AG08395 (cell line): Measurements from ENCODE around the gene UBN1.
A peak's percentile ranks its signal among the peaks of the same experiment; 100 is the strongest.

Source experiments
- DNase-seq: peaks from one replicate; pipeline ENCODE4 v3.0.0; 2012; ENCODE audit warnings: mixed read lengths, low spot score

The UBN1 gene

DNA sequence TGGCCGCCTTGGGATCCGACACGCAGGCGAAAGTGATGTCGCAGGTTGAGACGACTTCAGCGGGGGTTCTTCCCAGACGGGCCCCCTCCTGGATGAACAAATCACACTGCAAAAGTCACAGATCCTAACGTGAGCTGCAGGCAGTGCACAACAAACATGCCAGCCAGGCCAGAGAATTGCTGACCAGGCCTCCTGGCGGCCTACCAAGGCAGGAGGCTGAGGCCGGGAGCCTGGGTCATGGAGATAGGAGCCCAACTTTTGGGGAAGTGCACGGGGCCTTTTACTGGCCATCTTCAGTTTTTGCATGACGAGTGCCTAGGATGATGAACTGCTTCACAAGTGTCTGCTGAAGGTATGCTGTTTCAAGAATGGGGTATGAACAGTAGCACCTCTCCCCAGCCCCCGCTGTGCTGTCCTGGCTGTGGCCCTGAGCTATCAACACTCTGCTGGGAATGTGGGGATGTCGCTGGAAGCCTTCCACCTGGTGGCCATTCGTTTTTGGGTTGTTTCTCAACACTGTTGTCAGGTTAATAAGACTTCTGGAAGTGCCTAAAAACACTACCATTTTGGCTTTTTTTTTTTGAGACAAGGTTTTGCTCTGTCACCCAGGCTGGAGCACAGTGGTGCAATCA, 32.6 kb upstream of the UBN1 start:
- DNase-seq, result no peak

- no peak for DNase-seq
Observed at GRCh38 chr16:4820652-4821051, 26.6 kb upstream of the UBN1 start.

DNA sequence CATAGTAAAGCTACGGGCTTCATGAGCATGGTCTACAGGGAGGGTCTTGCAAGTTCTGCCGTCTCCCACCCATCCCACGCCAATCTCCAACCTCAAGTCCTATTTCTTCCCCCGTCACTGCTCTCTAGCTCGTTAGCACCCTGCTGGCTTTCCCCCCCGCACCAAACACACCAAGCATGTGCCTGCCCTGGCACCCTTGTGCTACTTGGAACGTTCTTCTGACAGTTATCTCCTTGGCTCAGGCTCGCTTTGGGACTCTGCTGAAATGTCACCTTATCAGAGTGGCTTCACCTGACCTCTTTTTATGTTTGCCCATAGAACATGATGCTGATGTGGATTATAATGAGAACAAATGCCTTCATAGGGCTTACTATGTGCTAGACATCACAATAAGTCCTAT, 22.1 kb upstream of the UBN1 start:
- no peak for DNase-seq

- DNase-seq, result no peak
Observed at GRCh38 chr16:4826526-4826925, 20.8 kb upstream of the UBN1 start.

GRCh38 chr16:4826980-4827379, 20.3 kb upstream of the UBN1 start:
- DNase-seq, result no peak

DNA sequence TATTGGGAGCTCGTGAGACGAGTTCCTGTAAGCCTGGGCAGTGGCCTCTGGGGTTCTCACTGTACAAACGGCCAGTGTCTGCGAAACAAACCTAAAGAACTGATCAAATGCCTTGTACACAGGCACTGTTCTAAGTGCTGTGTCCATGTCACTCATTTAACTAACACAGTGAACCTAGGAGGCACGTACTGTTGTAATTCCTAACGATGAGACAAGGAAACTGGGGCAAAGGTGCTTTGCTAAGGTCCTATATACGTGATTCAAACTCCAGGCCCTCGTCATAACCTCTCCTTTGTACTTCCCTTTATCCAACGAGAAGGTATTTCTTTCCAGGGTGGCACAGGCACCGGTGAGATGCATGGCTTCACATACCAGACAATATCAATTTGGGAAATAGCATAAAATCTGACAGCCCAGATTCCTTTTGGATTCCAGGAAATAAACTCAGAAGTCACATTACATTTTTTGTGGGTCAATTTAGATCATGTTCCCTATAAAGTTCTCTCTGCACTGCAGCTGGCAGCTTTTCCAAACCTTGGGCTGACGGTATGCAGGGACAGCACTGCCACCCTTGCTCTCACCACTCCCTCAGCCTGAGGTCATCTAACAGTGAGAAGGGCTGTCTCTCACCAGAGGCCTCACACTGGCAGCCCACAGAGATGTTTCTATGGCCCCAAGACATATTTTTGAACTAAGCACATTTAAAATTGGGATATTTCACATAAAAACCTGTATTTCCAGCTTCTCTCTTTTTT, 18.5 kb upstream of the UBN1 start:
- DNase-seq, result no peak

DNA sequence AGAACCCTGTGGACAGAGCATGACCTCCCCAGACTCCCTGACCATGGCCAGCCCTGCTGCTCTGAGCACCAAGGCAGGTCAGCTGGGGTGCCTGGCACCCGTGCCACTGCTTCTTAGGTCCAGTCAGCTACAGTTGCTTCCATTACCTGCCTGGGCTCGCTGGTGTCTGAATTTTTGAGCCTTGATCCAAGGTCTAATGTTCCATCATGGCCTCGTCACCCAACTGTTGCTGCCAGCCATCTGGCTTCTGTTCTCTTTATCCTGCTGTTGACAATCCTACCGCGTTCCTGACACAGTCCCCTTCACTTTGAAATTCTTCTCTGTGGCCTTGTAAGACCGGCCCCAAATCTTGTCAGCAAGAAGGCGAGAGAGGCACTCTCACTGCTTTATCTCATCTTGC, 16.9 kb upstream of the UBN1 start:
- DNase-seq, result no peak

- no peak for DNase-seq
Observed at GRCh38 chr16:4831616-4832015, 15.7 kb upstream of the UBN1 start.

- DNase-seq, result no peak
Observed at GRCh38 chr16:4832698-4833343, 14.5 kb upstream of the UBN1 start.

GRCh38 chr16:4833584-4833983, 13.7 kb upstream of the UBN1 start:
- DNase-seq, result no peak

- no peak for DNase-seq
Observed at GRCh38 chr16:4836727-4837126, 10.6 kb upstream of the UBN1 start.

- no peak for DNase-seq
Observed at GRCh38 chr16:4837733-4838501, 9.4 kb upstream of the UBN1 start.

DNA sequence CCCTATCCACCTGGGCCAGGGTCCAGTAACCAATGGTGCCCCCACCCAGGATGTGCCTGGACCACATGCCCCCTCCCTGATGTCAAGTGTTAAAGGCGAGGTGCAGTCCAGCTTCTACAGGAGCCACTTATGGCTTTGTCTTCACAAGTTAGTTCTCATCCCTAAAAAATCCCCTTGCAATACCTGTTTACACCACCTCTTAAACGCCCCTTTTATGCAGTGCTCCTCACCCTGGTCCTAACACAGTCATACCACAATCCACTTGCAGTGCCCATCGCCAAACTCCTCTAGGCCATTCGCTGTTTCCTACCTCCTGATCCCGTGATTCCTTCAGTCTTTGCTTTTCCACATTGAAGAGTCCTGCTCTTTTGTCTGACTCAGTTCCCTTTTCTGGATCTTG, 7.3 kb upstream of the UBN1 start:
- no peak for DNase-seq

DNA sequence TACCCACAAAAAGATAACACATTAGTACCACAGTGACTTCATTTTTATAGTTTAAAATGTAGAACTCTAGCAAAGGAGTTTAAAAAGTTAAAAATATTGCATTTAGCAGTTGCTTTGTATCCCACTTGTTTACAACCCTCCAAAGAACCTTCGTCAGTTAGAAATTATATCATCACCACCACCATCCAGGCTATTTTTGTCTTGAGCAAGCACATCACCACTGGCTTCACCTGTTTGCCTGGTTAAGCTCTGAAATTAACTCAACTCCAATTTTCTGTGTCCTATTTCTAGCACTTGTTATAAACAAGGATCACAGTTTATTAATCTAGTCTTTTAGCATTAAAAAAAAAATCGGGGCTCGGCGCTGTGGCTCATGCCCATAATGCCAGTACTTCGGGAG, 6.3 kb upstream of the UBN1 start:
- no peak for DNase-seq

DNA sequence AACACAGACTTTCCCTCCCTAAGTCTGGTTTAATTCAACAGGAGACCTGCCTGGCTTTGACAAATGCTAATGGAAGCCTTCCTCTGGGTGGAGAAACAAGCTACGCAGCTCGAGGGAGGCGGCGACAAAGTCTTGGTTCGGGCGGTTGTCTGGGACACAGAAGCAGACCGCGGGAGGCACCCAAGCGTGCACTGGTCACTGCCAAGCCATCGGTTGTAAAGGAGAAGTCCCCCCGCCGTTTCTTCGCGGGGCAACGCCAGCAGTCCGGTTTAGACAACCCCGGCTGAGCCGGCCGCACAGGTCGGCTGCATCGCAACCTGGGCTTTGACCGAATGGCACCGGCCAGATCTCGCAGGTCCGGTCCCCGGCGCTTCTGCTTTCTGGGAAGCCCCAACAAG, 779 bp upstream of the UBN1 start:
- peak; percentile 62 for DNase-seq

GRCh38 chr16:4847774-4848587, 700 bp downstream of the UBN1 start:
- DNase-seq, result peak; percentile 48

DNA sequence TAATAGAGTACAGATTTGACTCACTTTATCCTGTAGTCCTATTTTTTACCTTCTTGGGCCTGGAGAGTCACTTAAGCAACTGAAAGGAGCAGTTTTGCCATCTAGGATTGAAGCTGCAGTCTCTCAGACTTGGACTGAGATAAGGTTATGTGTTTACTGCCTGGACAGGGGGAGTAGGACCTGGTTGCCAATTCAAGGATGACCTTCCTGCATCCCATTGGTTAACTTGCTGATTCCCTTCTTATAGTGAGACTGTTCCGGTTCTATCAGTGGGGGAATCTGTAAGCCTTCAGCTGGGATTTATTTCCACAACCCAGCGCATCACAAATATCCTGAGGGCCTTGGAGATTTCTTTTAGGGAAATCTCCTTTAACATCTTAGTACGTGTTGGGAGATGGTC, 2.9 kb downstream of the UBN1 start:
- DNase-seq, result peak; percentile 23

- peak; percentile 61 for DNase-seq
Observed at GRCh38 chr16:4852221-4852872, 5.1 kb downstream of the UBN1 start.

DNA sequence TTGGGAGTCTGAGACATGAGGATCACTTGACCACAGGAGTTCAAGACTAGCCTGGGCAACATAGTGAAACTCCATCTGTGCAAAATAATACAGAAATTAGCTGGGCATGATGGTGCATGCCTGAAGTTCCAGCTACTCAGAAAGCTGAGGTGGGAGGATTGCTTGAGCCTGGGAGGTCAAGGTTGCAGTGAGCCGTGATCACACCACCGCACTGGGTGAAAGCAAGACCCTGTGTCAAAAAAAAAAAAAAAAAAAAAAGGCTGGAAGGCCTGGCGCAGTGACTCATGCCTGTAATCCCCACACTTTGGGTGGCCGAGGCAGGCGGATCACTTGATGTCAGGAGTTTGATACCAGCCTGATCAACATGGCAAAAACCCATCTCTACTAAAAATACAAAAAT, 8.1 kb downstream of the UBN1 start:
- DNase-seq, result no peak

DNA sequence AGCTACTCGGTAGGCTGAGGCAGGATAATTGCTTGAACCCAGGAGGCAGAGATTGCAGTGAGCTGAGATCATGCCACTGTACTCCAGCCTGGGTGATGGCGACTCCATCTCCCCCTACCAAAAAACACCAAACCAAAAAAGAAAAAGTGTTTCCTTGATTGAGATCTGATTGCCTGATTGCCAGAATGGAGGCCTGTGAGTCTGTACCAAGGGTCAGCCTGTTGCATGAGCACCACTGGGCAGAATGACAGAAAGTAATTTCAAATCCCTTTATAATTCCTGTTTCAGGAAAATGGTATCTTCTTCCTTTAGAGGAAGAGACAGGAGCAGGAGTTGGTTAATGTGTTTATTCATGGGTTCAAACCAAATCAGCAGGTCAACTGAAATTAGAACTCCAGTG, 8.5 kb downstream of the UBN1 start:
- no peak for DNase-seq

DNA sequence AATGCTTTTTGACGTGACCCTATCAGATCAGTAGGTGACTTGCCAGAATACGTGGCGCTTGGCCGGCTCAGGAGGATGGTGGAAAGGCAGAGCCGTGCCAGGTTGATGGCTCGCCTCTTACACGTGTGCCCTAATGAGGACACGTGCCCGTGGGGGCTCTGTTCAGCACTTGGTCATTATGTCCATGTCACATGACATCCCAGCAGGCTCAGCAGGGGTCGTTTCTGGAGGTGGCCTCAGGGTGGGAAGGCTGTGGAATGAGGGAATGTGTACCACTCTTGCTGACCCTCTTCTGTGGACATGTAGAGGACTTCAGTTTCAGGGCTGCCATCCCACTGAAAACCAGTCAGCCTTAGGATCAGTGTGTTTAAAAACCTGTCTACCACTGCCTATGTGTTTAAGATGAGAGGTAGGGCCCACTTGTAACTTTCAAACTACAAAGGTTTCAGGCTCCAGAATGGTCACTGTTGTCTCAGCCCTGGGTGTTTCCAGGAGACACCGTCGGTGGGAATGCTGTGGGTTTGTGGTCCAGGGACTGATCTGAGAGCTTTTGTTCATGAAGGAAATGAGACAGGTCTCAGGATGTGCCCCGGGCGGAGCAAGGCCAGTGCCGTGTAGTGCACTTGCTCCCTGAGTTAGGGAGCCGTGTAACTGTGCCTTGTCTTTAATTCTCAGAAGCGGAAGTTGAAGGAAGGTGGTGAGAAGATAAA, 12.1 kb downstream of the UBN1 start:
- no peak for DNase-seq
